ENCODE measurements around the gene STUM.

GRCh38 chr1:226572325-226572726, 23.8 kb downstream of the STUM start:
- TF ChIP-seq CTCF (IDR thresholded peaks at IDR 0.05) (no peak), POLR2A (IDR thresholded peaks at IDR 0.05) (no peak)
